ENCODE results near the gene RHPN2.

The RHPN2 gene

DNA sequence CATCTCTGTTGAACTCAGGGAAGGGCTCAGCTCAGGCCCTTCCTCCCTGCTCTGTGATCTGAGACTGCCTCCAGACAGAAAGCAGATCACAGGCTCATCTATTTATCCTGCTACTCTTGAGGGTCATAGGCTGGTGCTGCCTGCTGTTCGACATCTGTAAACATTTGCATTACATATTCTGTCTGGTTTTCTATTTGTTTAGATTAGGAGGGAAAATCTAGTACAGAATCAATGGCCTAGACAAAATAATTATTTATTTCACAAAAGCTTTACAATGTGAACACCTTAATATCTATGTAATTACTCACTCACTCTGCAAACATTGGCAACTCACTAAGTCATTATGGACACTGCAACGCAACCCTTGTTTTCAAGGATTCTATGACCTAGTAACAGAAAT lies 135.9 kb downstream of the RHPN2 start:
- Histone ChIP-seq H3K27me3 (ENCODE audit: control insufficient read depth, insufficient read depth, low read length) (no peaks in the 10 kb centered on the region), H3K4me3 (ENCODE audit: low read depth, low read length) (no peak overlapping the region), H3K36me3 (ENCODE audit: control insufficient read depth, insufficient read depth, low read length) (peaks cover 27% of the 10 kb centered on the region), H3K4me1 (ENCODE audit: control insufficient read depth, insufficient read depth, low read length) (no peaks in the 10 kb centered on the region), H3K9me3 (ENCODE audit: control insufficient read depth, insufficient read depth, low read depth, low read length) (peaks cover 4% of the 10 kb centered on the region), H3K9ac (ENCODE audit: low read length) (no peak overlapping the region), H3K27ac (ENCODE audit: low read depth, low read length) (no peak overlapping the region)
